Fibroblast of skin of left biceps (primary cell): ENCODE measurements around the gene CD14.
"Not testable (repeated sequence)": the region's sequence is repeated elsewhere in the genome, so short reads cannot be mapped to it uniquely, and the experiment has no call there.

Experiments used
- DNase-seq, 2 experiments: peaks; one replicate each; pipeline ENCODE4 v3.0.0-alpha.2; 2013; ENCODE audit warnings: low read depth in 2 of 2

Gene CD14

DNA sequence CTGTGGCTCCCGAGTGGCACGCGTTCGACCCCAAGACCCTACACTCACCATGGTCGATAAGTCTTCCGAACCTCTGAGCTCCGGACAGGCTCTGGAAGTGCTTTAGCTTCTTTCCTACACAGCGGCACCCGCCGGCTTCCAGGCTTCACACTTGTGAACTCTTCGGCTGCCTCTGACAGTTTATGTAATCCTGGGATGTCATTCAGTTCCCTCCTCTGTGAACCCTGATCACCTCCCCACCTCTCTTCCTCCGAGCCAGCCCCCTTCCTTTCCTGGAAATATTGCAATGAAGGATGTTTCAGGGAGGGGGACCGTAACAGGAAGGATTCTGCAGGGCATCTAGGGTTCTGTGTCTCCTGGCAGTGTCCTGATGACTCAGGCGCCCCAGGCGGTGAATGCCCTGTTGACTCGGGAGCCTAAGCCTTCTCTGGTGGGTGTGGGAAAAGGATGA is at the start of gene CD14:
Gene CD14, minus strand, starts transcription at position 155 of the 451 bp plus-strand sequence. Its CDS starts 104 bp downstream, at position 51.
- DNase-seq, result no peak

GRCh38 chr5:140678993-140679392 is 46.0 kb upstream of the CD14 start:
- DNase-seq, result no peak

GRCh38 chr5:140677947-140678346 is 45.0 kb upstream of the CD14 start:
- DNase-seq, result no peak

DNA sequence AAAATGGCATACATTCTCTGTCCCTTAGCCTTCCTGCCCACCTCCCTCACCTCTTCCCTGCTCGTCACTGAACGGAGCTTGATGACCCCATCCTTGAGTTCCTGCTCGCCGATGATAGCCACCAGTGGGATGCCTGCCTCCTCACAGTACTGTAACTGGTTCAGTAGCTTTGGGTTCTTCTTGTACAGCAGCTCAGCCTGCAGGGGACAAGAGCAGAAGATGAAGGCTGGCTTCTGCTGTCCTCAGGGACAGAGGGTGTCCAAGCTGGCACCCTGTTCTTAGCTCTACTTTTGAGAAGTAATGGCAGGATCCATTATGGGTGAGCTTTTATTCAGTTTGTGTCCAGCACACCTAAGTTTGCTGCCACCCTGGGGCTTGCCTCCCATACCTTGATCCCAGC is 41.7 kb upstream of the CD14 start:
- DNase-seq, result no peak

DNA sequence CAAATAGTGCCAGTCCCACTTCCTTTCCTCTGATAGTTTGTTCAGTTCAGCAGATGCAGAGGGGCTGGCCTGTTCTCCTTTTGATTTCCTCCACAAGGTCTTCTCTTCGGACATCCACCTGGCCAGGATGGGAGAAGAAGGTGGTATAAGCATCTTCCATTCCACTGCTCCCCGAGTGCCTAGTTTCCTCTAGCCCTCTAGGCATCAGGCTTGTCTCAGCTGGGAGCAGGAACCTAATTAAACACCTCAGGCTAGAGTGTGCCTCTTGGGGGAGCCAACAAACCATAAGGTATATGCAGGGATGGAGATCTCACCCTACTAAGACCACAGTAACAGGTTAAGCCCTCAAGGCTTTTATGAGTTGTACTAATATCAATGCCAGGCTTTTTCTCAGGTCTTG is 41.2 kb upstream of the CD14 start:
- DNase-seq, result no peak

- no peak for DNase-seq
These were observed 40.4 kb upstream of the CD14 start, which contains the start of gene DND1 for GRCh38 chr5:140673187-140673976. TSS of gene DND1 (minus strand) at chr5:140673576. CDS start at chr5:140673542, 34 bp downstream.

DNA sequence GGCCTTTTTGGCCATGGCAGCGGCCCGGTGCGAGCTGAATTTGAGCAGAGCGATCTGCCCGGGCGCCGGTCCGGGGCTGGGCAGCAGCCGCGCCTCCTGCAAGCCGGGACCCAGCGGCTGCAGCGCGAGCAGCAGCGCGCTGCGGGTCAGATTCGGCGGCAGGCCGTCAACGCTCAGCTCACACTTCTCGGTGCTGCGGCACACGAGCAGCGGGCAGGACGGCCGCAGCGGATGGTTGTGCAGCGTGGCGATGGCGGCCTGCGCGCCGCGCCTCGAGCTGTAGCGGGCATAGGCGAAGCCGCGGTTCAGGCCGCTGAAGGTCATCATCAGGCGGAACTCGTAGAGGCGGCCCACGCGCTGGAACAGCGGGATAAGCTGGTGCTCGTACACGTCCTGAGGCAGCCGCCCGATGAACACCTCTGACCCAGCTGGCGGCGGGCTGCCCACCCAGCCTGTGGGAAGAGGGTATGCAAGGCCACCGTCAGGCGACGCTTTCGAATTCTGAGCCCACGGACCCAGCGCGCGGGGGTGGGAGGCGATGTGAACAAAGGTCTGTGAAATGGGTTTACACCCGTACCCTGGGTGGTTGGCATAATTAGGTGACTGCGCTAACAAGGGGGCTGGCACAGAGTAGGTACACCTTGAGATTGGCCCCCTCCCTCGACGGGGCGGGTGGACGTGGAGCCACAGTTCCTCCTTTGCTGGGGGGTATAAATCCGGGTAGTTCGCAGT is 39.6 kb upstream of the CD14 start:
- no peak for DNase-seq

GRCh38 chr5:140671472-140672125 is 38.6 kb upstream of the CD14 start:
- DNase-seq, result no peak

- DNase-seq, result not testable (repeated sequence)
These were observed 38.1 kb upstream of the CD14 start for GRCh38 chr5:140671035-140671434.

DNA sequence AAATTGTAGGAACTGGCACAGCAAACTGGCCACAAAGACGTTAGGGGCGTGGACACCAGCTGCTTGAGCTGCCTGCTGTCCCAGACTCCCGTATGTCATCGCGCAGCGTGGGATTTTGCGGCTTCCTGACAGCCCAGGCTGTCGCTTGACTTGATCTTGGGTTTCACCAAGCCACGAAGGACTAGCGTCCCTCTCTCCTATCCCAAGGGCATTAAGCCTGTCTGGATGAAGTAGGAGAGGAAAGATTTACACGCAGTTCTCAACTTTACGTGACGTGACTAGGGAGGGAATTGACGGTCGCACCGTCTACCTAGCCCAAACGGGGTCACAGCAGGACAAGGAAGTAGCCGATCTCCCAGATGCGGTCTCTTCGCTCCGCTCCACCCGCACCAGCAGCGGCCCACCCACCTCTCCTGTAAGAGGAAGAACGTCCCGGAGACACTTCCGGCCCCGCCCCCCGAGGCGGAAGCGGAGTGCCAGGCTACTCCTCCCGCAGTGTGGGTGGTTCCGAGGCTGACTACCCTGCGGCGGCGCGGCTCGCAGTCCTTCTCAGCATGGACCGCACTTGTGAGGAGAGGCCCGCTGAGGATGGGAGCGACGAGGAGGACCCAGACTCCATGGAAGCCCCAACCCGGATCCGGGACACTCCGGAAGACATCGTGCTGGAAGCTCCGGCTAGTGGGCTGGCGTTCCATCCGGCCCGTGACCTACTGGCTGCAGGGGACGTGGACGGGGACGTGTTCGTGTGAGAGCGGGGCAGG is 31.6 kb upstream of the CD14 start, which contains the start of gene WDR55:
Gene WDR55, plus strand, starts transcription at position 546 of the 761 bp plus-strand sequence. Its CDS starts 9 bp downstream, at position 555.
- DNase-seq, result peak; percentile 62 to 75

GRCh38 chr5:140664030-140664358 is 31.0 kb upstream of the CD14 start:
- no peak for DNase-seq

GRCh38 chr5:140660371-140660770 is 27.4 kb upstream of the CD14 start:
- not testable (repeated sequence) for DNase-seq

DNA sequence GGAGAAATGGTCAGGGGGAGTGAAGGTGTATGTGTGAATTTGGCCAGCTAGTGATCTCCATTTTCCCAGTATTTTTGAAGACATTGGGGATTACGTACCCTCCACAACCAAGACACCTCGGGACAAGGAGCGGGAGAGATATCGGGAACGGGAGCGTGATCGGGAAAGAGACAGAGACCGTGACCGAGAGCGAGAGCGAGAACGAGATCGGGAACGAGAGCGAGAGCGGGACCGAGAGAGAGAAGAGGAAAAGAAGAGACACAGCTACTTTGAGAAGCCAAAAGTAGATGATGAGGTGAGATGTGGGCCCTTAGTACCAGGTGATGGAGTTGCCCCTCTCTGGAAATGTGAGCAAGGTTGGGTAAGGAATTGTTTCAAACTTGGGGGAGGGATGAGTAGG is 25.9 kb upstream of the CD14 start:
- no peak for DNase-seq

- no peak for DNase-seq
These were observed 14.1 kb upstream of the CD14 start for GRCh38 chr5:140647042-140647419.

GRCh38 chr5:140642718-140643117 is 9.7 kb upstream of the CD14 start:
- no peak for DNase-seq

DNA sequence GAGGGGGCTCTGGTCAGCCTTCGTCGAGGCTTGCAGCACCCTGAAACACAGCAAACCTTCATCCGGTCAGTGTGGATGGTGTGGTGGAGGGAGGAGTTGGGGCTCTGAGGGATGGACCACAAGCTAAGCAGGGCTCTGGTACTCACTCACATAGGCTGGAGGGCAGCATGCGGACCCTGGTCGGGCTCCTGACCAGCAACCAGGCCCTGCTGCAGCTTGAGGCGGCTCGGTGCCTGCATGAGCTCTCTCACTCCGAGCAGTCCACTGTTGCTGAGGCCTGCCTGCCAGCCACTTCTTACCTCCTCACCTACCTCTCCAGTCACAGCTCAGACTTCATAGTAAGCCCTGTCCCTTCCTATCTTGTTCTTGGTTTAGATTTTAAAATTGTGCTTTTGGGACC is 8.7 kb upstream of the CD14 start:
- DNase-seq, result no peak

DNA sequence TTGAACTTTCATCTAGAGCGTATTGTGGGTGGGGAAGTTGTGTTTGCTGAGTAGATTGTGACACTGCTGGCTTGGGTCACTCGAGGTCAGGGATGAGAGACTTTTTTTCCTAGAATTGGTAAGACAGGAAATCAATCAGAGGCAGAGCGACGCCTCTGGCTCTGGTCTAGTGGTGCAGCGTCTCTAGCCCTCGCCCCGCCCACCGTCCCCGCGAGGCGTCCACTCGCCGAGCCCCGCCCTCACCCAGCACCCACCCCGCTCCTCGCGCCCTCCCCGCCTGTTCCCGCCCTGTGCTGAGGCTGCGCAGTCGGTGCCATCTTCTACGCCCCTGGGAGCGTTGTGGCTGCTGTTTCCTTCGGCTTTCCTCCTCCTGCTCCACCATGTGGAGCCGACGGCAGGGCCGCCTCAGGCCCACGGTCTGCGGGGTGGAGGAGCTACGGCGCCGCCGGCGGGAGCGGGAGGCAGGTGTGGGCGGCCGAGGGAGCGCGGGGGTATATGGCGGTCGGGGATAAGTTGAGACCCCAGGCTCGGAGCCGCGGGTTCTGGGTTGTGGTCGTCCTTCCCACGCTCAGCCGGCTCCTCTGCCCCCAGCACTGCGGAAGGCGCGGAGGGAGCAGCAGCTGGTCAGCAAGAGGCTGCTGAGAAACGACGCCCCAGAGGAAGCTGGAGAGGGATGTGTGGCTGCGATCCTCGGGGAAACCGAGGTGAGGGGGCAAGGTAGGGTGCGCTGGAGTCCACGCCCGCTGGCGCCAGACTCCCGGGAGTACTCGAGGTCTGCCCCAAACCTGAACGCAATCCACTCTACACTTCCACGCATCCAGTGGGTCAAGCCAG is 6.4 kb upstream of the CD14 start, which contains the start of gene TMCO6:
Gene TMCO6, plus strand, starts transcription at position 304 of the 834 bp plus-strand sequence. Its CDS starts 77 bp downstream, at position 381.
- DNase-seq, result peak; percentile 83 to 84

GRCh38 chr5:140638898-140639147 is 5.8 kb upstream of the CD14 start:
- DNase-seq, result not testable (repeated sequence)

GRCh38 chr5:140637371-140638100 is 4.6 kb upstream of the CD14 start:
- DNase-seq, result no peak
